Left lung (tissue), 10 donors: ENCODE measurements around the gene GPR141. TPM values are rescaled to one million over a fixed set of nuclear protein-coding genes. Genes with fewer than 3 reads are reported as not detected.
"Not testable (repeated sequence)": the region's sequence is repeated elsewhere in the genome, so short reads cannot be mapped to it uniquely, and the experiment has no call there.

Experiments
- ATAC-seq: fragments of 200-7000 bp; cut with Tn5 transposase; one replicate; pipeline ENCODE4 v1.9.1; 2020; ENCODE audit warnings: moderate library complexity
- DNase-seq, 4 donors: peaks; one replicate each; pipeline ENCODE4 v3.0.0-alpha.2; 2013 to 2020
- H3K27ac ChIP-seq, 2 donors: fragments of 200-600 bp; sonication (generic) in 1 of 2; one replicate each; pipeline versions ENCODE4 v1.5.0 to v1.8.0; 2020 to 2021
- H3K27me3 ChIP-seq, 2 donors: fragments of 200-600 bp; sonication (generic) in 1 of 2; one replicate each; pipeline versions ENCODE4 v1.5.0 to v1.8.0; 2020 to 2021
- H3K36me3 ChIP-seq, 2 donors: fragments of 200-600 bp; sonication (generic) in 1 of 2; one replicate each; pipeline versions ENCODE4 v1.5.0 to v1.8.0; 2020 to 2021
- H3K4me1 ChIP-seq, 2 donors: fragments of 200-600 bp; one replicate each; pipeline ENCODE4 v1.8.0; 2021
- H3K4me3 ChIP-seq, 2 donors: fragments of 200-600 bp; sonication (generic) in 1 of 2; one replicate each; pipeline versions ENCODE4 v1.5.0 to v1.8.0; 2020 to 2021; ENCODE audit warnings: mild to moderate bottlenecking in 1 of 2
- H3K9me3 ChIP-seq, 2 donors: fragments of 200-600 bp; sonication (generic) in 1 of 2; one replicate each; pipeline versions ENCODE4 v1.5.0 to v1.8.0; 2020 to 2021
- intact Hi-C, 2 donors: fragments of 100-400 bp; cut with DNase I; formaldehyde crosslinking; loops; one replicate each; pipeline versions ENCODE4 v1.11.2 to v1.14.2; 2022
- polyA plus RNA-seq, 6 donors: library from polyadenylated mRNA; unstranded; fragments of 120-200 nt; gene quantifications; one replicate each; pipeline ENCODE4 v1.2.1, GENCODE V29; 2013; ENCODE audit not compliant: insufficient read length in 6 of 6
- total RNA-seq, 2 donors: library from RNA; stranded (reverse); fragmentation: NEBNext Ultra II Directional; extraction: Animal tissue kit (Norgen Biotek cat#: 25700); gene quantifications; one replicate each; pipeline ENCODE4 v1.2.1, GENCODE V29; 2021
- TF ChIP-seq, protein P1 (sequence below), 2 donors: fragments of 200-600 bp; sonication (generic) in 1 of 2; IDR thresholded peaks; one replicate each; pipeline versions ENCODE4 v1.5.0 to v1.8.0; 2021; ENCODE audit warnings: antibody characterized with exemption in 2 of 2
- donor health status: DM: no; HTN: yes; CAD: no.
- donor health status: DM: no; HTN: no; CAD: no.

The GPR141 gene
- total and polyA plus RNA-seq, 8 donors: 0.74 to 8.6 (median 1.3) TPM

DNA sequence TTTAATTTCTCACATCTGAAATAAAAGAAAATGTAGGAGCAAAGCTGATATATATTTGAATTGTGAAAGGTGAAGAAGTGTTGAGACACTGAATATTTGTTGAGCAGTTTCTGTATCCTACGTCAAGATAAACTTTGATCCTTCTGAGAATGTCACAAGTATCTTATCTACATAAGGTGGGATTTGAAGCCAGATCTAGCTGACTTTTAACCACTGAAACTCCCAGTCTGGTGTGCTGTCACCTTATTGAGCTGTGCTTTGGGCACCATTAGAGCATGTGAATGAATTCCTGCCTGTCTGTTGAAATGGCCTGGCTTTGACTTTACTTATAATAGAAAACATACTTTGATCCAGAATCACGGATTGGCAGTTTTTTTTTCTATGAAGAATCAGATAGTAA, 15.2 kb downstream of the GPR141 start:
- Histone ChIP-seq H3K4me3 (no peak overlapping the region), H3K36me3 (no peaks in the 10 kb centered on the region), H3K27ac (peak overlapping the region in 1 of 2 donors; percentile 23), H3K4me1 (peaks cover 0 to 44% of the 10 kb centered on the region in 2 donors), H3K27me3 (no peaks in the 10 kb centered on the region), H3K9me3 (no peaks in the 10 kb centered on the region)
- DNase-seq: no peak
- intact Hi-C loops: no loop called here
- no peak for ATAC-seq
- TF ChIP-seq, protein P1, sequence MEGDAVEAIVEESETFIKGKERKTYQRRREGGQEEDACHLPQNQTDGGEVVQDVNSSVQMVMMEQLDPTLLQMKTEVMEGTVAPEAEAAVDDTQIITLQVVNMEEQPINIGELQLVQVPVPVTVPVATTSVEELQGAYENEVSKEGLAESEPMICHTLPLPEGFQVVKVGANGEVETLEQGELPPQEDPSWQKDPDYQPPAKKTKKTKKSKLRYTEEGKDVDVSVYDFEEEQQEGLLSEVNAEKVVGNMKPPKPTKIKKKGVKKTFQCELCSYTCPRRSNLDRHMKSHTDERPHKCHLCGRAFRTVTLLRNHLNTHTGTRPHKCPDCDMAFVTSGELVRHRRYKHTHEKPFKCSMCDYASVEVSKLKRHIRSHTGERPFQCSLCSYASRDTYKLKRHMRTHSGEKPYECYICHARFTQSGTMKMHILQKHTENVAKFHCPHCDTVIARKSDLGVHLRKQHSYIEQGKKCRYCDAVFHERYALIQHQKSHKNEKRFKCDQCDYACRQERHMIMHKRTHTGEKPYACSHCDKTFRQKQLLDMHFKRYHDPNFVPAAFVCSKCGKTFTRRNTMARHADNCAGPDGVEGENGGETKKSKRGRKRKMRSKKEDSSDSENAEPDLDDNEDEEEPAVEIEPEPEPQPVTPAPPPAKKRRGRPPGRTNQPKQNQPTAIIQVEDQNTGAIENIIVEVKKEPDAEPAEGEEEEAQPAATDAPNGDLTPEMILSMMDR (IDR thresholded peaks at IDR 0.05): no peak

DNA sequence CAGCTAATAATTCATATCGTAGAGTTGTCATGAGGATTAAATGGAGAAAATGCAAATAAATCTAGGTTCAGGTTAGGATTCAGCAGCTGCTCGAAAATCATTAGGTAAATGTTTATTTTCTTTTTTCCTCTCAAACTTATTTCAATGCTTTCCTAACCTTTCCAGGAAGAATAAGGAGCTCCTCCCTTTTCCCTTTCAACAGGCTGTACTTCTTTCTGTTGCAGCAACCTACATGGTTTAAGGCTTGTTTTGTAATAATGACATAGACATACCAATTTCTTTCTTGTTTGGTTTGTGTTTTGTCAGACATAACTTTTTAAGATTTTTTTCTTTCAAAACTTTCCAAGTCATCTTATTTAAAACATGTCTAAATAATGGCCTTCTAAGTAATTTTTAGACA, 18.2 kb downstream of the GPR141 start:
- DNase-seq: no peak
- H3K27ac ChIP-seq: peak overlapping the region in 1 of 2 donors; percentile 50
- H3K4me3 ChIP-seq: no peak overlapping the region
- intact Hi-C loops: no loop called here
- no peaks in the 10 kb centered on the region for H3K27me3 ChIP-seq
- no peak for ATAC-seq
- H3K36me3 ChIP-seq: no peaks in the 10 kb centered on the region
- H3K4me1 ChIP-seq: peaks cover 0 to 39% of the 10 kb centered on the region in 2 donors
- TF ChIP-seq, protein P1 (IDR thresholded peaks at IDR 0.05): no peak
- H3K9me3 ChIP-seq: no peaks in the 10 kb centered on the region

GRCh38 chr7:37703361-37703760, 19.8 kb downstream of the GPR141 start:
- H3K36me3 ChIP-seq: no peaks in the 10 kb centered on the region
- TF ChIP-seq, protein P1 (IDR thresholded peaks at IDR 0.05): no peak
- DNase-seq (no peak), ATAC-seq (no peak)
- no peak overlapping the region for H3K4me3 ChIP-seq
- no peaks in the 10 kb centered on the region for H3K27me3 ChIP-seq
- intact Hi-C loops: no loop called here
- H3K27ac ChIP-seq: peak overlapping the region in 1 of 2 donors; percentile 53
- H3K9me3 ChIP-seq: no peaks in the 10 kb centered on the region
- H3K4me1 ChIP-seq: peaks cover 0 to 44% of the 10 kb centered on the region in 2 donors

DNA sequence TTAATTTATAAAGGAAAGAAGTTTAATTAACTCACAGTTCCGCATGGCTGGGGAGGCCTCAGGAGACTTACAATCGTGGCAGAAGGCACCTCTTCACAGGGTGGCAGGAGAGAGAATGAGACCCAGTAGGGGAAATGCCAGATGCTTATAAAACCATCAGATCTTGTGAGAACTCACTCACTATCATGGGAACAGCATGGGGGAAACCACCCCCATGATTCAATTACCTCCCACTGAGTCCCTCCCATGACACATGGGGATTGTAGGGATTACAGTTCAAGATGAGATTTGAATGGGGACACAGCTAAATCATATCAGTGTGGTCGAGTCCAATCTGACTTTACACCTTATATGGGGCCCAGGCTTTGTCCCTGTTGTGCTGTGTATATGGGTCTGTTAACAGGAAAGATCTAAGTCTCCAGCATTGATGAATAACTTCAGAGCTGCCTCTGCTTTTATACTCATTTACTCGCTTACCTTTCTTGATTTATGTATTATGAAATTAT, 20.8 kb downstream of the GPR141 start:
- H3K9me3 ChIP-seq, intact Hi-C loops, H3K36me3 ChIP-seq, H3K4me3 ChIP-seq, ATAC-seq, H3K27me3 ChIP-seq, H3K27ac ChIP-seq, DNase-seq: not testable (repeated sequence)
- peaks cover 0 to 44% of the 10 kb centered on the region in 2 donors for H3K4me1 ChIP-seq

GRCh38 chr7:37705976-37706375, 22.4 kb downstream of the GPR141 start:
- Histone ChIP-seq H3K4me3 (no peak overlapping the region), H3K4me1 (peaks cover 0 to 48% of the 10 kb centered on the region in 2 donors), H3K9me3 (no peaks in the 10 kb centered on the region), H3K27ac (peak overlapping the region in 1 of 2 donors; percentile 6), H3K36me3 (no peaks in the 10 kb centered on the region), H3K27me3 (no peaks in the 10 kb centered on the region)
- TF ChIP-seq, protein P1 (IDR thresholded peaks at IDR 0.05): no peak
- ATAC-seq (no peak), DNase-seq (no peak)
- intact Hi-C loops: no loop called here

DNA sequence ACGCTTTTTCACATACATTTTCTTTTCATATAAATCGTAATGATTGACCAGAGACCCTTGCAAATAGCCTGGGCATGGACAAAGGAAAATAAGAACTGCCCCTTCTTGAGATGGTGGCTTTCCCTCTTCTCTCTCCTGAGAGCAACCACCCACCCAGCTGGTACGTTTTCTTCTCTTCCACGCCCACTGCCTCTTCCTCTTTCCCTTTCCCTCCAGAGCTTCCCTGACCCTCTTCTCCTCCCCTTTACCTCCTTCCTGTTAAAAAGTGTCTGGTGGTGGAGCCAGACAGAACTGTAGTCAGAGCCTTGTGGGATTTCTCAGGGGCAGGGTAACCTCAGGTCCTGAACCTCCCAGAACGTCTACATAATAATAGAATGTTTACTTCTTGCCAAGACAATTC, 23.2 kb downstream of the GPR141 start:
- intact Hi-C loops: no loop called here
- H3K9me3 ChIP-seq: no peaks in the 10 kb centered on the region
- no peaks in the 10 kb centered on the region for H3K36me3 ChIP-seq
- H3K27me3 ChIP-seq: no peaks in the 10 kb centered on the region
- ATAC-seq: no peak
- peaks cover 0 to 40% of the 10 kb centered on the region in 2 donors for H3K4me1 ChIP-seq
- TF ChIP-seq, protein P1 (IDR thresholded peaks at IDR 0.05): no peak
- DNase-seq: no peak
- no peak overlapping the region for H3K4me3 ChIP-seq
- H3K27ac ChIP-seq: peak overlapping the region in 1 of 2 donors; percentile 6
